ENCODE results near the gene RP9.
"Not testable (repeated sequence)": the region's sequence is repeated elsewhere in the genome, so short reads cannot be mapped to it uniquely, and the experiment has no call there.

RP9 gene

DNA sequence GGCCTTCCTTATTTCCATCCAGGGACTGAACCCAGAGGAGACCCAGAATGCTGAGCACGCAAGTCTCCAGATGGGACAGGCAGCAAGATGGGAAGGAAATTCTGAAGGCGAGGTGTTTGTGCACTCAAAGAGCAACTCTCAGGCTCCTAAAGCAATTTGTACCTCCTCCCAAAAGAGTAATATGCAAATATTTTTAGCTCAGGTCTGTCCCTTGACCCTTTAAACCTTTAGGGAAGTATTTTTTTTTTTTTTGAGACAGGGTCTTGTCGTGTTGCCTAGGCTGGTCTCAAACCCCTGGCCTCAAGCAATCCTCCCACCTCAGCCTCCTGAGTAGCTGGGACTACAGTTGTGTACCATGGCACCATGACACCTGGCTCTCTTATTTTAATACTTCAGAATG is 8.4 kb downstream of the RP9 start:
- DNase-seq: no peak

DNA sequence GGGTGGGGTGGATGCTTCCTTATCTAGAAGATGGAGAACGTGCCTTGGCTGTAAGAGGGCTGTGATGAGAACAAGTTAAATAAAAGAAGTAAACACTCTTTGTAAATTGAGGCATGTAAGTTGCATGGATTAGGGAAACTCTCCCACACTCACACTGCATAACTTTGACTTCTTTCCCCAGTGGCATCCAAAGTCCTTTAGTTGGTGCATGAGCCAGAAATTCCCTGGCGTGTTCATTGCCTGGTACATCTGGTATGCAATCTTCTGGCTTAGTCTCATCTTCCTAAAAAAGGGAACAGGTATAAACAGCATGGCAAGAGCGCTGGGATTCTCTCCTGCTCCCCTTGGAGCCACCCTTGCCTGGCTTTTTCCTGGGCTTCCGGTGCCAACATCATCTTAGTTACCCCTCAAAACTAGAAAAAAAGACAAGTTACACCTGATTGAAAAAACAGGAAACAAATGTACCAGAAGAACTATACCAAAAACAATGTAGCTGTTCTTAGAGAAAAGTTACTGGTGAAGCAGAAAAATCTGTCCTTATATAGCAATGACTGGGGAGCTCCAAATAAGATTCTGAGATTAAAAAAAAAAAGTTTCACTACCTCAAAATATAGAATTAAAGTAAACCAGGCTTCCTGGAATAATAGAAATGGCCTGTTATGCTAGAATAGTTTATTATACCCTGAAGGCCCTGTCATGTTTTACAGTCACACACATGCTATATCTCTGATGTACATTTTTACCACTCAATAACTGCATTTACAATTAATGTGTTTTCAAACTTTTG is 9.9 kb downstream of the RP9 start:
- DNase-seq: no peak

DNA sequence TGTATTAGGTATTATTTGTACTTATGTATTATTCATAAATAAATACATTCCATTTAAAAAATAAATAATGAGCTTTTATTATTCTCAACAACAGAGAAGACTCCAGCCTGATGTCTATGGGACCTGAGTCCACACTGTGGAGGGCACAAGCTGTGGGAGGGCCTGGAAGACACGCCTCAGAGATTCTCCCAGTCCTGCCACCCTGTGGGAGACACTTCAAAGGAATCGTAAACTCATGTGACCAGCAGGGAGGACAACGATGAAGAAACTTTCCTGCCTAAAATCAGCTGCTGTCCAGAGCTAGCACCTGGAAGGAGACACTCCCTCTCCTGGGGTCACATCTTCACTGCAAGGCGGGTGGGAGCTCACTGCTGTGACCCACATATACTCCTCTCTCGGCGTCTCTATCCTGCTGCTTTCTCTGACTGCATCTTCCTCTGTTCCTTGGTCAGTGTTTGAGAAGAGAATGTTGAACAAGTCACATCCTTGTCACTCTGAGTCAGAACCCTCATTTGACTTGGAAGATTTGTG is 14.4 kb downstream of the RP9 start:
- not testable (repeated sequence) for DNase-seq

DNA sequence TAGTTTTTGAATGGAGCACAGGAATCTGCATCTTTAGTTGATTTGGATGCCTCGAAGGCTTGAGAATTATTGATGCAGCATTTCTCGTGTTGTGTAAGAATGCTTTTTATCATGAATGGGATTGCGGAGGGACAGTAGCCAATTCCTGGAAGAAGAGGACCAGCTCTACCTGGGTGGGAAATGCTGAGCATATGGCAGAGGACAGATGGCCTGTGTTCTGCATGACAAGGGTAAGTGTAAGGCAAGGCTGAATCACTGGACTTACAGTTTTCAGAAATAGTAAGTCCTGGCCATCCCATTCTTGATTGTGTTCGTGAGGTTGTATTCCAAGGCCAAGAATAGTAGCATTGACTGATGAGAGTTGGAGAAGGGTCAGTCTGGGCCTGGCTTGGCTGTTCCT is 15.9 kb downstream of the RP9 start:
- DNase-seq: no peak

DNA sequence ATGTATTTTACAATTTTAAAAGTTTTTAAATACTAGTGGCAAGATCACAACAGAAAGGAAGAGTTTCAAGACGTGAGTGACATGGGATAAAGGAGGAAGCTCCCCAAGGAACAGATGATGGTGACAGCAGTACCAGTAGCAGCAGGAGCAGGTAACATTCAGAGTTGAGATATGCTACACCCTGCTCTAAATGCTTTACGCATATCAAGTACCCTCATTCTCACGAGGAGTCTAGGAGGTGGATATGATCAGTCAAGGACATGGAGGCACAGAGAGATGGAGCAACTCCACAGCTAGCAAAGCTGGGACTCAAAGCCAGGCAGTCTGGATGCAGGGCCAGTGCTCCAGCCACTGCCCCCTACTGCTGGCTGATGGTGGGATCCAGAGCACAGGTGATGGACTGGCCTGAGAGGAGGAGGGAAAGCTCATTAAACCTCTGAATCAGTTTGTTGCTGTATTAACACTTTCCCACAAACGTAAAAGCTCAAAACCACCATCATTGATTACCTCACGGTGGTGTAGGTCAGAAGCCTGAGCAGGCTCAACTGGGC is 17.5 kb downstream of the RP9 start:
- no peak for DNase-seq

DNA sequence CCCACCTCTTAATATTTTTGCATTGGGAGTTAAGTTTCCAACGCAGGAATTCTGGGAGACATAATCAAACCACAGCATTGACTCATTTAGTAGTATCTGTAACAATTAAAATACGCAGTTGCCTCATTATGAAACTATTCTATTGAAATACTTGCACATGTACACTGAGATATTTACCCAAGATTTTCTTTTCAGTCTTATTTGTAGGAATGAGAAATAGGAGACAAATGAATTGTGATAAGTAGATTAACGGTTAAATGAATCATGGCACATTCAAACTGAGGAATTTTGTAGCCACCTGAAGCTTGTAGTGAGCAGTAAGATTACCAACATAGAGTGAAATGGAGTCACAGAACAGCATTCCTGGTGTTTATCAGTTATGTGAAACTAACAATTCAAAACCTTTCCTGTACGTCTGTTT is 18.1 kb downstream of the RP9 start:
- no peak for DNase-seq

DNA sequence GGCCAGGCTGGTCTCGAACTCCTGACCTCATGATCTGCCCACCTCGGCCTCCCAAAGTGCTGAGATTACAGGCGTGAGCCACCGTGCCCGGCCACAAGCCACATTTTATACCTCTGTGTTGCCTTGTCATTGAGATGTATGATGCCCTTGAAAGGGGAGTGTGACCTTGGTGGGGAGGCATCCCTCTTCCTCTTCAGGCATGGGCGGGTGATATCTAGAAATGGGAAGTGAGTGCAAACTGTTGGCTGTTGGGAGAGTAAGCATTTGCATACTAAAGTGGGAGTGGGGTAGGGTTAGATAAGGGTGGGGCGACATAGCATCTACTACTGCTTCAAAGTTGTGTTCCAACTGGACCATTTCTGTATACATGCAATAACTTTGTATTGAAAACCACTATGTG is 20.1 kb downstream of the RP9 start:
- no peak for DNase-seq

DNA sequence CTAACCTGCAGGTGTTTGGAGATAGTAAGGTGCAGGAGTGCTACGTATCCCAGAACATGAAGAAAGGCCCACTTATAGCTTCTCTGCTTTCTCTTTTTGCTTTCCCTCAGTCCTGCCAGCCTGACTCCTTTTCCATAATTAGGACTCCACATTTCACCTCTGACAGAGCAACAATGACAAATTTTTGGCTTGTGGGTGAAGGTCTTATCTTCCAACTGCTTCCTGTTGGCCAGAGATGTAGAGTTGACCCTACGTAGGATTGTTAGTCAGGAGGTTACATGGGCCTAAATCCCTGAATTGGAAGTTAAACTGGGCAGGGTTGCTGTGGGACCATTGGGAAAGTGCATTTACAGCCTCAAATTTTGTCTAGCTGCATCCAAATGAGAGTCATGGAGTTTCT is 21.3 kb downstream of the RP9 start:
- no peak for DNase-seq

DNA sequence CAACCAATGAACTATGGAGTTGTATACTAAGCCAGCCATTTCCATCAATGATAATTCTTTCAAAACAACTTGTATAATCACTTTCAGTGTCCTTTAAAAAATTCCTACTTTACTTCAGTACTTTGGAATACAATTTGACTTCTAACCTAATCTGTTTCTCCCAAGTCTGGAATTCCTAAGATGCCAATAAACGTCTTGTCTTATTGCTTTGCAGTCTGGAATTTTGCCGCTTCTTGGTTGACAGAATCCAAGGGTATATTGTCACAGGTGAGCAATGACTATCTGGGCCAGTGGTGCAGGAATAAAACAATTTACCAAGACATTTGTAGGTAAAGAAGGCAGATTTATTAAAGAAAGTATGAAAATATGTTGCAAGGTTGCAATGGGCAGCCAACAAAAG is 21.8 kb downstream of the RP9 start:
- no peak for DNase-seq

DNA sequence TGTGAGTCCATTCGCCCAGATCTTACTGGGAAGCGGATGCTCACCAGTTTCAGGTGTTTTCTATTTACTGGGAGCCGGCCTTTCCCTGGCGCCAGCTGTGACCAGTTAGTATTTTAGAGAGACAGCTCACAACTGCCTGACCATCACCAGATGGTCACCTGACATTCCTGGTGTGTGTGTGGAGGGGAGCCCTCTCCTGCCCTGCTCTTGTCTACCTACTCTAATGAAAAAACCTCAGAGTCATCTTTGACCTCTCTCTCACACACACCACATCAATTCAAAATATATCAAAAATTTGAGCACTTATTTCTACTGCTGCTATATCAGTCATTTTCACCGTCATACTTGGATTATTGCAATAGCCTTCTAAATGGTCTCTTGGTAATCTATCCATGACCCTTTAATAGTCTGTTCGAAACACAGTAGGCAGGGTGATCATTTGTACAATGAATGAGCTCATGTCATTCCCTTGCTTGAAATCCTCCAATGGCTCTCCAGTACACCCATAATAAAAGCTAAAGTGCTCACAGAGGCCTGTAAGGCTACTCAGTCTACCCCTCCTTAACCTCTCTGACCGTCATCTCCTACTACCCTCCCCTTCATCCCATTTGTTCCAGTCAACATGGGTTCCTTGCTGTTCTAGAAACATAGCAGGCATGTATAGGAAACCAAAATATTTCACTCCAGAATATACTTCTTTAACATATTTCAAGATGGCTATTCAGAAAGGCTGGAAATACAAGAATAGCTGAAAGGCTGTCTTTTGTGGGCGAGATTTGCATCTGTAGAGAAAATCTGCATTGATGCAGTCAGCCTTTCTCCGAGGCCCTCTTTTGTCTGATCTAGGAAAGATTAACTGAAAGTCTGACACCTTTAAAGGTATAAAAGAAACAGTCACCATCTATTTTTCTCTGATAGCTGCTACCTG is 29.2 kb downstream of the RP9 start:
- DNase-seq: no peak

DNA sequence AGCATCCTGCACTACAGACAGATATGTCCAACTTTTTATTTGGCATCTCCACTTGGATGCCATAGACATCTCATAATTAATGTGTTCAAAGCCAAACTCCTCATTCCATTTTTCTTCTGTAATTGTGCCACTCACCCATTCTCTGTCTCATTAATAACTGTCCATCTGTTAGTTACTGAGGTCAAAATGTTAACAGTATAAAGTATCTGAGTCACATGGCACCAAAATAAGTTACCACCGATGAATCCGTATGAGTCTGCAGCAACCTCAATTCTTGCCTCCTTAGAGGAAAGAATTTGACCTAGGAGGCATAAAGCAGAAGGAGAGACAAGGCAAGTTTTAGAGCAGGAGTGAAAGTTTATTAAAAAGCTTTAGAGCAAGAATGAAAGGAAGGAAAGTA is 30.1 kb downstream of the RP9 start:
- DNase-seq: no peak

DNA sequence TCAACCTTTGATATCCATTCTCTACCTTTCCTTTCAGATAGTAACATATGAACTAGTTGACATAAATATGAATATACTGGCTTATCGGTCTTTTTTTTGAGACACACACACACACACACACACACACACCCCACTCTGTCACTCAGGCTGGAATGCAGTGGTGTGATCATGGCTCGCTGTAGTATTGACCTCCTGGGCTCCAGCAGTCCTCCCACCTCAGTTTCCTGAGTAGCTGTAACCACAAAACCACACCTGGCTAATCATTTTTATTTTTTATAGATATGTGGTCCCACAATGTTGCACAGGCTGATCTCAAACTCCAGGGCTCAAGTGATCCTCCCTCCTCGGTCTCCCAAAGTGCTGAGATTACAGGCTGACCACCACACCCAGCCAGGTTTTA is 32.5 kb downstream of the RP9 start:
- no peak for DNase-seq

DNA sequence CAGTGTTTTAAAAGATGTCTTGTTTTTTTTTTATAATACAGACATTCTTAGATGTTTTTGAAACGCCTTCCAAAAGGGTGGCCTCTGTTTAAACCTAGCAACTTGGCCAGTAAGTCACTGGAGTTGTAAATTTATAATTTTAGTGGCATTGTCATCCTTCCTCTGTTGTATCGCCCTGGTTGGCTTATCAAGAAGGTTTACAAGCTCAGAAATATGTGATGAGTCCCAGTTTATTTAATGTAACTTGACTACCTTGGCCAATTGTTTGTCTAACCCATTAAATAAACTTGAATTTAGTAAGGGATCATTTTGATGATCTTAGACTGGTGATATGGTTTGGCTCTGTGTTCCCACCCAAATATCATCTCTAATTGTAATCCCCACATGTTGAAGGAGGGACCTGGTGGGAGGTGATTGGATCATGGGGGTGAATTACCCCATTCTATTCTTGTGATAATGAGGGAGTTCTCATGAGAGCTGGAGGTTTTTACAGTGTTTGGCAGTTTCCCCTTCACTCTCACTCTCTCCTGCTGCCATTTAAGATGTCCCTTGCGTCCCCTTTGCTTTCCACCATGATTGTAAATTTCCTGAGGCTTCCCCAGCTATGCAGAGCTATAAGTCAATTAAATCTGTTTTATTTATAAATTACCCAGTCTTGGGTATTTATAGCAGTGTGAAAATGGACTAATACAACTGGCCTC is 33.2 kb downstream of the RP9 start:
- DNase-seq: no peak

DNA sequence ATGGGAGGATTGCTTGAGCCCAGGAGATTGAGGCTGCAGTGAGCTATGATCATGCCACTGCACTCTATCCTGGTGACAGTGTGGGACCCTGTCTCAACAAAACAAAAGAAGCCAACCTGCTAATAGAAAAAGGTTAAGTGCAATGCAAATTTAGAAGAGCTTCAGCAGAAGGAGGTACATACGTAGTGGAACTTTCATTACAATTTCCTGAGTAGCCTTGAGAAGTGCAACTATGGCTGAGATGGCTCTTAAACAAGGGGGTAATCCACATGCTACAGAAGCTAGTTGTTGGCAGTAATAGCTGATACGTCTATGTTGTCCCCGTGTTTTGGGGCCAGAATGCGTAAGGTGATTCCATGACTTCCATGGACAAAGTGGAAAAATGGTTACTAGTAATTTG is 36.0 kb downstream of the RP9 start:
- DNase-seq: no peak

DNA sequence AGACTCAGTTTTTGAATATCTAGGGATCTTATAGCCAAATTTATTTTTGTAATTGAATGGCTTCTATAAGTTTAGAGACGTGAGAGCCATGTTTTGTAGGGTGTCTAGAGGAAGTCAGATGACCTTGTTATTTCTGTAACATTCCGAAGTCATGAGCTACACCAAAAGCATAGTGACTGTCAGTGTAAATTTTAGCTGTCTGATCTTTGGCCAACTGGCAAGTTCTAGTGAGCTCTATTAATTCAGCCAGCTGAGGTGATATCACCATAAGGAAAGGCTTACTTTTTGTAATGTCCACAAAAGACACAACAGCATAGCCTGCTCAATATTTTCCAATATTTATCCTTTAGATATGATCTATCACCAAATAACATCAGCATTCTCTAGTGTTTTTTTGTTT is 36.7 kb downstream of the RP9 start:
- DNase-seq: no peak

DNA sequence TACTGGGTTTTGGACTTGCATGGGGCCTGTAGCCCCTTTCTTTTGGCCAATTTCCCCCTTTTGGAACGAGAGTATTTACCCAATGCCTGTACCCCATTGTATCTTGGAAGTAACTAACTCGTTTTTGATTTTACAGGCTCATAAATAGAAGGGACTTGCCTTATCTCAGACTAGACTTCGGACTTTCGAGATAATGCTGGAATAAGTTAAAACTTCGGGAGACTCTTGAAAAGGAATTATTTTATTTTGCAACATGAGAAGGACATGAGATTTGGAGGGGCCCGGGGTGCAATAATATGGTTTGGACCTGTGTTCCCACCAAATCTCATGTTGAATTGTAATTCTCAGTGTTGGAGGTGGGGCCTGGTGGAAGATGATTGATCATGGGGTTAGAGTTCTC is 38.4 kb downstream of the RP9 start:
- no peak for DNase-seq

DNA sequence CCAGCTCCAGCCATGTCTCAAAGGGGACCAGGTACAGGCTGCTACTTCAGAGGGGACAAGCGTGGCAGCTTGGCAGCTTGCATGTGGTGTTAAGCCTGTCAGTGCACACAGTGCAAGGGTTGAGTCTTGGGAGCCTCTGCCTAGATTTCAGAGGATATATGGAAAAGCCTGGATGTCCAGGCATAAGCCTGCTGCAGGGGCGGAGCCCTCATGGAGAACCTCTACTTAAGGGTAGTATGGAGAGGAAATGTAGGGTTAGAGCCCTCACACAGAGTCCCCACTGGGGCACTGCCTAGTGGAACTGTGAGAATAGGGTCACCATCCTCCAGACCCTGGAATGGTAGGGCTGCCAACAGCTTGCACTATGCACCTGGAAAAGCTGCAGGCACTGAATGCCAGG is 38.9 kb downstream of the RP9 start:
- DNase-seq: no peak

DNA sequence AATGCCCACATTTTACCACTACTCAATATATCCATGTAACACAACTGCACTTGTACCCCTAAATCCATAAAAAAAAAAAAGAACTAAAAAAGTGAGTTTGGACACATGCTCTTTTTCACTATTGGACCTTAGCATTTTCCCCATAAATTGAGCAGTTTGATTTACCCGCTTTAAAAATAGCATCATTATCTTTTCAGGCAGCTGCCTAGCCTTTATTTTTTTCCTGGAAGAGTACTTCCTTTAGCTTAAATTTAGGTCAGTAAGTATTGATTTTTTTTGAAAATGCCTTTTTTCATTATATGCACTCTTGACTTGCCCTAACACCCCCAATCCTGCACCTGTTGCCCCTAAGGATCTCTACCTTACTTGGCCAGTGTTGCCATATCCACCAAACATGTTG is 41.3 kb downstream of the RP9 start:
- DNase-seq: no peak

DNA sequence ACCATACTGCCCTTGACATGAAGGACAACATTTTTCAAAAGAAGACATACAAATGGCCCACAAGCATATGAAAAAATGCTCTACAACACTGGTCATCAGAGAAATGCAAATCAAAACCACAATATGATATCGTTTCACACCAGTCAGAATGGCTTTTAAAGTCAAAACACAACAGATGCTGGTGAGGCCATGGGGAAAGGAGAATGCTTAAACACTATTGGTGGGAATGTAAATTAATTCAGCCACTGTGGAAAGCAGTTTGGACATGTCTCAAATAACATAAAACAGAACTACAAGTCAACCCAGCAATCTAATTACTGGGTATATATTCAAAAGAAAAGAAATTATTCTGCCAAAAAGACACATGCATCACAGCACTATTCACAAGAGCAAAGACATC is 42.4 kb downstream of the RP9 start:
- DNase-seq: no peak

DNA sequence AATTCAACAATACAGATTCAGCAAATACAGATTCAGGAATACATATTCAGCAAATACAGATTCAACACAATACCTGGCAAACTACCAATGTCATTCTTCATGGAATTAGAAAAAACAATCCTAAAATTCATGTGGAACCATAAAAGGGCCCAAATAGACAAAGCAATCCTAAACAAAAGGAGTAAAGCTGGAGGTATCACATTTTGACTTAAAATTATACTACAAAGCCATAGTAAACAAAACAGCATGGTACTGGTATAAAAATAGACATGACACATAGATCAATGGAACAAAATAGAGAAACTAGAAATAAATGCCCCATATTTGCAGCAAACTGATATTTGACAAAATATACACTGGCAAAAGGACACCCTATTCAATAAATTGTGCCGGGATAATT is 43.2 kb downstream of the RP9 start:
- no peak for DNase-seq

DNA sequence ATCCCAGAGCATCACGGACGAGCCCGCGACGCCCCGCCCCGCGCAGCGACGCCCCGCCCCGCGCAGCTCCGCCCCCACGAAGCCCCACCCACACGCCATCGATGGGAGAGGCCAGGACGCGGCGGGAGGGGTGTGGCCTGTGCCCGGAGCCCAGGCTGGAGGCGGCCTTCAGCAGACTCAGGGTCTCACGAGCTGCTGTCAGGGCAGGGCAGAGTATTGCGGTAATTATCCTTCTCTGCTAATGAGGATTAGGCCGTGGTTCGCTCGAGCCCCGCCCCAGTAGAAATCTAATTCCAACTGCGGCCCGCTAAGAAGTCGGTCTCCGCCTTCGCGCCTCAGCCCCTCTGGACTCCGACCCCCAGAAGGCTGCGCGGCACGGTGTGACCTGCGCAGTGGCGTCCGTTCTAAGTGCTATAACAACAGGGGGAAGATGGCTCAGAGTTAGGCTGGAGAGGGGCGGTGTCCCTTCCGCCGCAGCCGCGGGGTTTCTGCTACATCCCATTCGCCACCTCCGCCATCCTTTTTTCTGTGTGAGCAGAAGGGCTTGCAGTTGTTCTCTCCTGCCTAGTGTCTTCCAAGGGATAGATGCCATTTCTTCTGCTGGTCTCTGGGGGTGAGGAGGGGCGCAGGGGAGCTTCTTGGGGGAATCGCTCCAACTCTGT is 46.3 kb downstream of the RP9 start:
- peak; percentile 85 for DNase-seq

DNA sequence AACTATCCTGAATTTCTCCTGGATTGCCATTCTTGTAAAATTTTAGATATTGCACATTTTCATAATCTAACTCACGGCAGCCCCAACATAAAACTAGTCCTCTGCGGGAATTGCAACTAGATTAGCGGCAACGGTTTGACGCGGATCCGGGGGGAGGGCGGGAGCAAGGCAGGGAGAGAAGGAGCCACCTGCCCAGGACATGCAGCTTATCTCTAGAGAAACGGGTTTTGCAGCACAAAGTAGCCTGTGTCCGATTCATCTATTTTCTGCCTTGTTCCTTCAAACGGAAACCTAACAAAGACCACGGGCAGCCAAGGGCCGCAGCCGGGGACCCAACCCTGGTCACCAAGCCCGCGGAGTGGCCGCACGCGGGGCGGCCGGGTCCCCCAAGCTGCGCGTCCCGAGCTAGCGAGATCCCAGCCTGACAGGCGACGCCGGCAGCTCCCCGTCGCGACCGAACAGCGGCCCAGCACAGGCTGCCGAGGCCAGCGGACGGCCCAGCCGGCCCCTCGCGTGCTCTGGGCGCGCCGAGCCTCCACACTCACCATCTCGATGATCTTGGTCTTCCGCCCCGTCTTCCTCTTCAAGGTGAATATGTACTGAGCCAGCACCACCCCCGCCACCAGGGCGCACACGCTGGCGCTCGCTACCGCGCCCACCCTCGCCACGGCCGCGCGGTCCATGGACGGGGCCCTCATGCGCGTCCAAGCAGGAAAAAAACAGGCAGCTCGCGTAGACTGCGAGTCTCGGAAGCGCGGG is 47.0 kb downstream of the RP9 start, which contains the start of gene NT5C3A:
NT5C3A (minus strand) TSS at position 754 of the 759 bp plus-strand sequence; CDS start at position 683, 71 bp downstream.
- DNase-seq: no peak

Data from NCI-H1417 treated with DMSO at 0.1 percent for 48 hours (cell line).